Neural crest cell (in vitro differentiated cells): ENCODE data around the gene MUL1. TPM values are rescaled to one million over a fixed set of nuclear protein-coding genes. Genes with fewer than 3 reads are reported as not detected.

Experiments used
- DNase-seq: peaks from one replicate; pipeline ENCODE4 v3.0.0; 2021; ENCODE audit warnings: low read depth, mixed read lengths, low spot score
- H3K27ac Mint-ChIP-seq: one replicate; pipeline ENCODE4 v1.8.0; 2021; ENCODE audit warnings: mild to moderate bottlenecking, mixed read lengths; ENCODE audit not compliant: unreplicated experiment
- H3K27me3 Mint-ChIP-seq: 2 replicates; pipeline ENCODE4 v1.8.0; 2021; ENCODE audit warnings: low read depth, mild to moderate bottlenecking, mixed read lengths
- H3K36me3 Mint-ChIP-seq: 2 replicates; pipeline ENCODE4 v1.8.0; 2021; ENCODE audit warnings: low read depth, mild to moderate bottlenecking, mixed read lengths
- H3K4me1 Mint-ChIP-seq: 2 replicates; pipeline ENCODE4 v1.8.0; 2021; ENCODE audit warnings: mixed read lengths
- H3K4me3 Mint-ChIP-seq: one replicate; pipeline ENCODE4 v1.8.0; 2021; ENCODE audit warnings: mild to moderate bottlenecking, mixed read lengths
- H3K9me3 Mint-ChIP-seq: 2 replicates; pipeline ENCODE4 v1.8.0; 2021; ENCODE audit warnings: mixed read lengths
- CTCF ChIP-seq: fragments of 200-600 bp; sonication (generic); conservative IDR thresholded peaks from 2 replicates; pipeline ENCODE4 v1.5.0; 2021; ENCODE audit warnings: antibody characterized with exemption, mild to moderate bottlenecking
- long read RNA-seq: library from polyadenylated mRNA; unstranded; transcript quantifications from one replicate; pipeline ENCODE4 v2.0.0, GENCODE V29; 2020
- total RNA-seq: library from RNA; stranded (reverse); gene quantifications from 2 replicates; pipeline ENCODE4 v1.2.1, GENCODE V29; 2021

The MUL1 gene
- total RNA-seq, result 26.5 and 27.6 TPM in 2 replicates
- long read RNA-seq, transcript MUL1-201 (4 exons, 2,438 nt), result major isoform, 39 of 41 reads
- long read RNA-seq, partial matches to known transcripts, result 0 of 41 reads
- long read RNA-seq, other reads (novel, unspliced or antisense), result 2 of 41 reads

- Mint-ChIP-seq H3K4me1 (peaks cover 10% of the 10 kb centered on the region), H3K9me3 (no peaks in the 10 kb centered on the region), H3K36me3 (no peaks in the 10 kb centered on the region), H3K4me3 (peak within 1 kb of the TSS; percentile 88), H3K27me3 (peaks cover 40% of the 10 kb centered on the region), H3K27ac (peak within 1 kb of the TSS; percentile 32)
- TF ChIP-seq CTCF, result no peak
- DNase-seq, result peak; percentile 90
These were observed at the start of gene MUL1 for GRCh38 chr1:20507564-20508410. Gene MUL1, minus strand, starts transcription at chr1:20508151. Its CDS starts 127 bp downstream, at chr1:20508024.

- H3K27me3 Mint-ChIP-seq, result peaks cover 34% of the 10 kb centered on the region
- no peaks in the 10 kb centered on the region for H3K9me3 Mint-ChIP-seq
- peaks cover 8% of the 10 kb centered on the region for H3K4me1 Mint-ChIP-seq
- H3K36me3 Mint-ChIP-seq, result no peaks in the 10 kb centered on the region
- TF ChIP-seq CTCF, result no peak
- H3K27ac Mint-ChIP-seq, result no peak overlapping the region
- no peak overlapping the region for H3K4me3 Mint-ChIP-seq
- no peak for DNase-seq
These were observed 47.8 kb upstream of the MUL1 start for GRCh38 chr1:20555758-20556120.

GRCh38 chr1:20555025-20555757 lies 47.2 kb upstream of the MUL1 start:
- no peak for DNase-seq
- Mint-ChIP-seq H3K36me3 (no peaks in the 10 kb centered on the region), H3K9me3 (no peaks in the 10 kb centered on the region), H3K27ac (no peak overlapping the region), H3K27me3 (peaks cover 33% of the 10 kb centered on the region), H3K4me1 (peaks cover 8% of the 10 kb centered on the region), H3K4me3 (no peak overlapping the region)
- no peak for TF ChIP-seq CTCF

GRCh38 chr1:20552728-20553445 lies 44.9 kb upstream of the MUL1 start:
- Mint-ChIP-seq H3K9me3 (no peaks in the 10 kb centered on the region), H3K27me3 (peaks cover 48% of the 10 kb centered on the region)

More at GRCh38 chr1:20552728-20553445, 44.9 kb upstream of the MUL1 start:
- Mint-ChIP-seq H3K4me3 (peak overlapping the region; percentile 27), H3K27ac (no peak overlapping the region), H3K36me3 (no peaks in the 10 kb centered on the region), H3K4me1 (peaks cover 8% of the 10 kb centered on the region)
- TF ChIP-seq CTCF, result no peak
- DNase-seq, result no peak
